Stimulated activated CD4-positive, alpha-beta T cell treated with anti-CD3 and anti-CD28 coated beads, Interleukin-15, amount 100 ng/mL, for 24 hours (primary cell): ENCODE measurements around the gene UBA1.

Source experiments
- DNase-seq: peaks from one replicate; pipeline ENCODE4 v3.0.0-alpha.2; 2020

The UBA1 gene

GRCh38 chrX:47190445-47191269 is 3.0 kb upstream of the UBA1 start:
- DNase-seq: peak; percentile 88

GRCh38 chrX:47191331-47191730 is 2.3 kb upstream of the UBA1 start:
- DNase-seq: peak; percentile 63

- DNase-seq: no peak
These were observed 1.7 kb upstream of the UBA1 start for GRCh38 chrX:47191806-47192401.

GRCh38 chrX:47194194-47194787 is 662 bp downstream of the UBA1 start:
- no peak for DNase-seq

- no peak for DNase-seq
These were observed 2.5 kb downstream of the UBA1 start for GRCh38 chrX:47196098-47196497.

GRCh38 chrX:47197526-47197925 is 3.9 kb downstream of the UBA1 start:
- DNase-seq: no peak

- DNase-seq: no peak
These were observed 4.5 kb downstream of the UBA1 start for GRCh38 chrX:47198026-47198686.

- DNase-seq: no peak
These were observed 5.1 kb downstream of the UBA1 start for GRCh38 chrX:47198687-47199080.

- no peak for DNase-seq
These were observed 5.7 kb downstream of the UBA1 start for GRCh38 chrX:47199286-47199685.

- no peak for DNase-seq
These were observed 6.9 kb downstream of the UBA1 start for GRCh38 chrX:47200385-47201150.

- DNase-seq: no peak
These were observed 7.8 kb downstream of the UBA1 start for GRCh38 chrX:47201345-47201944.

- no peak for DNase-seq
These were observed 8.7 kb downstream of the UBA1 start for GRCh38 chrX:47202316-47202715.

- DNase-seq: no peak
These were observed 9.2 kb downstream of the UBA1 start for GRCh38 chrX:47202877-47203276.

GRCh38 chrX:47204970-47205369 is 11.3 kb downstream of the UBA1 start:
- no peak for DNase-seq

GRCh38 chrX:47206316-47206715 is 12.7 kb downstream of the UBA1 start:
- DNase-seq: no peak

- no peak for DNase-seq
These were observed 14.5 kb downstream of the UBA1 start for GRCh38 chrX:47208108-47208507.

GRCh38 chrX:47209508-47210238 is 16.0 kb downstream of the UBA1 start:
- DNase-seq: no peak

GRCh38 chrX:47210661-47211425 is 17.2 kb downstream of the UBA1 start:
- DNase-seq: no peak

GRCh38 chrX:47212381-47213293 is 19.0 kb downstream of the UBA1 start:
- no peak for DNase-seq
